ENCODE results near the gene SH3RF2.
"Not testable (repeated sequence)": the region's sequence is repeated elsewhere in the genome, so short reads cannot be mapped to it uniquely, and the experiment has no call there.

SH3RF2 gene

GRCh38 chr5:146078566-146078965 is 142.2 kb downstream of the SH3RF2 start:
- DNase-seq (ENCODE audit: low spot score) = no peak

- no peak for DNase-seq (ENCODE audit: low spot score)
Observed at GRCh38 chr5:146079695-146080373, 143.5 kb downstream of the SH3RF2 start.

- no peak for DNase-seq (ENCODE audit: low spot score)
Observed at GRCh38 chr5:146081556-146081955, 145.2 kb downstream of the SH3RF2 start.

GRCh38 chr5:146082798-146083197 is 146.4 kb downstream of the SH3RF2 start:
- DNase-seq (ENCODE audit: low spot score) = no peak

GRCh38 chr5:146084376-146084775 is 148.0 kb downstream of the SH3RF2 start:
- DNase-seq (ENCODE audit: low spot score) = no peak

- DNase-seq (ENCODE audit: low spot score) = no peak
Observed at GRCh38 chr5:146088098-146088497, 151.7 kb downstream of the SH3RF2 start.

- no peak for DNase-seq (ENCODE audit: low spot score)
Observed at GRCh38 chr5:146089287-146089686, 152.9 kb downstream of the SH3RF2 start.

GRCh38 chr5:146091881-146092280 is 155.5 kb downstream of the SH3RF2 start:
- DNase-seq (ENCODE audit: low spot score) = no peak

- DNase-seq (ENCODE audit: low spot score) = no peak
Observed at GRCh38 chr5:146098047-146098446, 161.7 kb downstream of the SH3RF2 start.

- no peak for DNase-seq (ENCODE audit: low spot score)
Observed at GRCh38 chr5:146101646-146102045, 165.3 kb downstream of the SH3RF2 start.

- no peak for DNase-seq (ENCODE audit: low spot score)
Observed at GRCh38 chr5:146103594-146103993, 167.2 kb downstream of the SH3RF2 start.

- no peak for DNase-seq (ENCODE audit: low spot score)
Observed at GRCh38 chr5:146105477-146105876, 169.1 kb downstream of the SH3RF2 start, which contains the start of gene PLAC8L1. PLAC8L1 (minus strand) TSS chr5:146105577; CDS start chr5:146104311, 1,266 bp downstream.

GRCh38 chr5:146107901-146108300 is 171.5 kb downstream of the SH3RF2 start:
- no peak for DNase-seq (ENCODE audit: low spot score)

- not testable (repeated sequence) for DNase-seq (ENCODE audit: low spot score)
Observed at GRCh38 chr5:146108870-146109269, 172.5 kb downstream of the SH3RF2 start.

- DNase-seq (ENCODE audit: low spot score) = peak; percentile 39
Observed at GRCh38 chr5:146109379-146109778, 173.0 kb downstream of the SH3RF2 start.

GRCh38 chr5:146111409-146111808 is 175.0 kb downstream of the SH3RF2 start:
- no peak for DNase-seq (ENCODE audit: low spot score)

- DNase-seq (ENCODE audit: low spot score) = no peak
Observed at GRCh38 chr5:146112476-146112875, 176.1 kb downstream of the SH3RF2 start.
